Measurements from ENCODE around the gene NTNG1. TPM values are rescaled to one million over a fixed set of nuclear protein-coding genes. Genes with fewer than 3 reads are reported as not detected.

Gene NTNG1
- total and polyA plus RNA-seq, 9 donors, result 10.9 to 21.3 (median 13.8) TPM

DNA sequence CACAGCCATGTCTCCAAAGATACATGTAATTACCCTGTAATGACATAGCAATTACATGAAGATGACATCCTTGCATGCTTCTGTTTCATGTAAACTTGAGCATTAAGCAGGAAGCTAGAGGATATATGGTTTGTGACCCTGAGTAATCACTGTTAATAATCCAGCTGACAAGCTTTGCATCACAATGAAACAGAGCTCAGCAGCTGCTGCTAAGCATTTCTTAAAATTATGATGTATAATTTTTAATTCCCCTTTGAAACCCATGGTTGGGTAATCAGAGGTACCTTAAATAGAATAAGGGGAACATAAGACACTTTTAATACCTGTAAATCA is 293.5 kb downstream of the NTNG1 start:
- no peak for DNase-seq
- no peak overlapping the region for H3K4me3 ChIP-seq (ENCODE audit: low read length)
- no peaks in the 10 kb centered on the region for H3K36me3 ChIP-seq (ENCODE audit: control insufficient read depth, insufficient read depth, low read length)
- H3K27me3 ChIP-seq (ENCODE audit: control insufficient read depth, insufficient read depth, low read length), result no peaks in the 10 kb centered on the region
- H3K9me3 ChIP-seq (replicated peaks; ENCODE audit: control insufficient read depth, low read depth, low read length), result no peaks in the 10 kb centered on the region
- H3K4me1 ChIP-seq (ENCODE audit: control insufficient read depth, insufficient read depth, low read length), result no peaks in the 10 kb centered on the region
- no peak overlapping the region for H3K27ac ChIP-seq (ENCODE audit: low read length)

DNA sequence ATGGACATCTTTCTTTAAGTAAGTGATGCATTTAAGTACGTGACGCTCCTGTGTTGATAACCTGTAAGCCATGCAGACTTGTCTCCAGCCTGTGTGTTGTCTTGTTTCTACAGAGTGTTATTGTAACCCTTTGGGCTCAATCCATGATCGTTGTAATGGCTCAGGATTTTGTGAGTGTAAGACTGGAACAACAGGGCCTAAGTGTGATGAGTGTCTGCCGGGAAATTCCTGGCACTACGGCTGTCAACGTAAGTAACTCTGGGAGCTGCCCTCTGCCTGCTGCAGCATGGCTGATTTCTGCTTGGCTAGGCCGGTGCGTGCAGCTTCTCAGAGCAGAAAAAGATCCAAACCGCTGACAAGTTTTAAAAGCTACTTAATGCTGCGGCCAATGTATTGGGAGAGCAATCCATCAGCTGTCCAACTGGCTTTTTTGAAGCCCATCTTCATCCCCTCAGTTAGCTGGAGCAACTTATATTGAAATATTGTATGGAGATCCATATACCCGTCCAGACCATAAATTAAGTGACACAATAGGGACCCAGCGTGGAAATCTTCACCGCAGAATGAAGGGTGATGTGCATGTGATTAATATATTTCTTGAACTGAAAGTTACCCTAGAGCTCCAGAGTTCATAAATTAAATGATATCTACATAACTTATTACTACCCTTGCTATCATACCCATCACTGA is 295.9 kb downstream of the NTNG1 start:
- Histone ChIP-seq H3K4me3 (ENCODE audit: low read length) (no peak overlapping the region), H3K27ac (ENCODE audit: low read length) (no peak overlapping the region), H3K27me3 (ENCODE audit: control insufficient read depth, insufficient read depth, low read length) (no peaks in the 10 kb centered on the region), H3K9me3 (replicated peaks; ENCODE audit: control insufficient read depth, low read depth, low read length) (no peaks in the 10 kb centered on the region), H3K36me3 (ENCODE audit: control insufficient read depth, insufficient read depth, low read length) (no peaks in the 10 kb centered on the region), H3K4me1 (ENCODE audit: control insufficient read depth, insufficient read depth, low read length) (no peaks in the 10 kb centered on the region)
- 81% methylated on average over 8 of the region's 13 CpGs for WGBS (ENCODE audit: insufficient coverage)
- no peak for DNase-seq

DNA sequence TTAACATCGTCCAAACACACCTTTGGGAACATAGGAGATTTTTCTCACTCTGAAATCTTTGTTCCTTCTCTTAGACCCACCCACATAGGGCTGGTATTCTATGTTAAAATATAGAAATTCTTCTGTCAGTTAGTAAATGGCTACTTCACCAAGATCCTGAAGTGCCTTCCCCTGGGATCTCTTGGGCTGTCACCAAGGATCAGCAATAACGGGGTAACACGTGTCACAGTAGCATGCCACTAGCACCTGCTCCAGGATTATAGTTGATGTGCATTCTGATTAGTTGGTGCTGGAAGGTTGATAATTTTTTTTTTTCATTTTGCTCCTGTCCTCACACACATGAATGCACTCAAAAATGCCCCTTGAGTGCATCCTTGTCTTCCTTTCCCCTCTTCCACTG is 298.7 kb downstream of the NTNG1 start:
- H3K27ac ChIP-seq (ENCODE audit: low read length), result no peak overlapping the region
- no CpG with 5 or more reads among the region's 3 CpGs for WGBS (ENCODE audit: insufficient coverage)
- no peaks in the 10 kb centered on the region for H3K36me3 ChIP-seq (ENCODE audit: control insufficient read depth, insufficient read depth, low read length)
- DNase-seq, result no peak
- no peaks in the 10 kb centered on the region for H3K9me3 ChIP-seq (replicated peaks; ENCODE audit: control insufficient read depth, low read depth, low read length)
- H3K4me1 ChIP-seq (ENCODE audit: control insufficient read depth, insufficient read depth, low read length), result no peaks in the 10 kb centered on the region
- no peaks in the 10 kb centered on the region for H3K27me3 ChIP-seq (ENCODE audit: control insufficient read depth, insufficient read depth, low read length)
- H3K4me3 ChIP-seq (ENCODE audit: low read length), result no peak overlapping the region

DNA sequence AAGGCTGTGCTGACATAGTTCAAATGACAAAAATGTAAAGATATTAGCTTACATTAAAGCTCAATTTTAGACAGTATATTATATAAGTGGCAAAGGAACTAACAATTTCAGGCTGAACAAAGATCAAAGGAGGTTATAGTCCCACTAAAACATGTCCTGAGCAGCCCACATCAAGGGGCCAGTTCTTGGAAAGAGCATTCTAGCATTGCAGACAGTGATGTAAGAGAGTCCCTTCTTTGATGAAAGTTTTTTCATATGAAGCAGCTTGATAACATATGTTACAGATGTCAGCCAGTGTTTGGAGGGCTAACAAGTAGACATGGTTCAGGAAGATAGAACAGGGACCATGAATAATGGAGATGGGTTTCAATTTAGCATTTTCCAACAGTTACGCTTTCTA is 301.7 kb downstream of the NTNG1 start:
- Histone ChIP-seq H3K4me3 (ENCODE audit: low read length) (no peak overlapping the region), H3K4me1 (ENCODE audit: control insufficient read depth, insufficient read depth, low read length) (no peaks in the 10 kb centered on the region), H3K9me3 (replicated peaks; ENCODE audit: control insufficient read depth, low read depth, low read length) (no peaks in the 10 kb centered on the region), H3K36me3 (ENCODE audit: control insufficient read depth, insufficient read depth, low read length) (no peaks in the 10 kb centered on the region), H3K27me3 (ENCODE audit: control insufficient read depth, insufficient read depth, low read length) (no peaks in the 10 kb centered on the region), H3K27ac (ENCODE audit: low read length) (no peak overlapping the region)
- no peak for DNase-seq
- 80% methylated on average over 1 of the region's 1 CpG for WGBS (ENCODE audit: insufficient coverage)

DNA sequence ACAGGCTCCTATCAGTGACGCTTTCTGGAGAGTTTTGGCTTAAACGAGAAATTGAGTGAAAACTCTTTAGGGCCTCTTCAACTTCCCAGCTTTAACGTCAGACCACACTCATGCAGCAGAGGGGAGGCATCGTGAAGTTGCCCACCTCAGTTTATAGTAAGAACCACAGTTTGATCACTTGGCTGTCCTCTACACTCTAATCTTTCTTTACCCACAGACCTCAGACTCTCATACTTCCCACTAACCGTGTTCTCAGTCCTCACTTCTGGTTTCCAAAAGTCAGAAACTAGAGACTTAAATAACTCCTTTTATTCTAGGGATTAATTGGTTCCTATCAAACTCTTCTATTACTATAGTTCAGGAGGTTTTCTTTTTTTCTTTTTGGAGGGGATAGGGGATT is 302.2 kb downstream of the NTNG1 start:
- Histone ChIP-seq H3K9me3 (replicated peaks; ENCODE audit: control insufficient read depth, low read depth, low read length) (no peaks in the 10 kb centered on the region), H3K36me3 (ENCODE audit: control insufficient read depth, insufficient read depth, low read length) (no peaks in the 10 kb centered on the region), H3K27ac (ENCODE audit: low read length) (no peak overlapping the region), H3K4me1 (ENCODE audit: control insufficient read depth, insufficient read depth, low read length) (no peaks in the 10 kb centered on the region), H3K27me3 (ENCODE audit: control insufficient read depth, insufficient read depth, low read length) (no peaks in the 10 kb centered on the region), H3K4me3 (ENCODE audit: low read length) (no peak overlapping the region)
- WGBS (ENCODE audit: insufficient coverage), result 53% methylated on average over 5 of the region's 5 CpGs
- no peak for DNase-seq

DNA sequence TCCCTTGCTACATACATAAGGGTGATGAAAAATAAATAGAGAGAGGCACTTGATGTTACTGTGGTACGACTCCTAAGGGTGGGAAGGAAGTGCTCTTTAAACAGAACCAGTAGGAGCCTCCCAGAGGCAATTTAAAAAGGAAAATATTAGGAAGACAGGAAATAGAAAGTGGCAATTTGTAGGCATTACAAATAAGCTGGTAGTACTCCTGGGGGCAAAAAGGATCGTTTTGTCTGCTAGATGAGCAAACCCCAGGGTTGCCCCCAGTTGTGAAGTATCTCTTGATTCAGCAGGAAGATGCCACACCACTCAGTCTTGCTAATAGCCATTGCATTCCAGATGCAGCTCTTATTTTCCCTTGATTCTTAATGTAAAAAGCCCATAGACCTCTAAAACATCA is 303.0 kb downstream of the NTNG1 start:
- DNase-seq, result no peak
- 67% methylated on average over 1 of the region's 2 CpGs for whole genome bisulfite sequencing (ENCODE audit: insufficient coverage)
- no peaks in the 10 kb centered on the region for H3K4me1 ChIP-seq (ENCODE audit: control insufficient read depth, insufficient read depth, low read length)
- no peaks in the 10 kb centered on the region for H3K9me3 ChIP-seq (replicated peaks; ENCODE audit: control insufficient read depth, low read depth, low read length)
- H3K36me3 ChIP-seq (ENCODE audit: control insufficient read depth, insufficient read depth, low read length), result no peaks in the 10 kb centered on the region
- no peaks in the 10 kb centered on the region for H3K27me3 ChIP-seq (ENCODE audit: control insufficient read depth, insufficient read depth, low read length)
- H3K27ac ChIP-seq (ENCODE audit: low read length), result no peak overlapping the region
- H3K4me3 ChIP-seq (ENCODE audit: low read length), result no peak overlapping the region

DNA sequence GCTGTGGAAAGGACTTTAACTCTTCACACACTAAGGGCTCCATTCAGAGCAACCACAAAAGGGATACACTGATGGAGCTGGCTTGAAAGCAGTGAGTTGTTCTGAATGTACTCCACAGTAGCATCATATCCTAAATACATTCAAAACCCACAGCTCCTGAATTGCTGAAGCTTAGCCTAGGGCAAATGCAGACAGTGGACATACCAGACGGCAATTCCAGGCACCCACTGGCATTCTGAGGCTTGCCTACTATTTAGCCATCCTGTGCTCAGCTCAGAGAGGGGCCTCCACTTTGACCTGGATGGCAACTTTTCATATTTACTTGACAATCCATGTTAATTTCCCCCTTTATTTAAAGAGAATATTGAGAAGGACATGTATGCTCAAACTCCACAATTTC is 303.5 kb downstream of the NTNG1 start:
- DNase-seq, result no peak
- H3K9me3 ChIP-seq (replicated peaks; ENCODE audit: control insufficient read depth, low read depth, low read length), result no peaks in the 10 kb centered on the region
- no peak overlapping the region for H3K4me3 ChIP-seq (ENCODE audit: low read length)
- no peak overlapping the region for H3K27ac ChIP-seq (ENCODE audit: low read length)
- H3K36me3 ChIP-seq (ENCODE audit: control insufficient read depth, insufficient read depth, low read length), result no peaks in the 10 kb centered on the region
- H3K27me3 ChIP-seq (ENCODE audit: control insufficient read depth, insufficient read depth, low read length), result no peaks in the 10 kb centered on the region
- H3K4me1 ChIP-seq (ENCODE audit: control insufficient read depth, insufficient read depth, low read length), result no peaks in the 10 kb centered on the region
- WGBS (ENCODE audit: insufficient coverage), result 100% methylated on average over 1 of the region's 1 CpG

DNA sequence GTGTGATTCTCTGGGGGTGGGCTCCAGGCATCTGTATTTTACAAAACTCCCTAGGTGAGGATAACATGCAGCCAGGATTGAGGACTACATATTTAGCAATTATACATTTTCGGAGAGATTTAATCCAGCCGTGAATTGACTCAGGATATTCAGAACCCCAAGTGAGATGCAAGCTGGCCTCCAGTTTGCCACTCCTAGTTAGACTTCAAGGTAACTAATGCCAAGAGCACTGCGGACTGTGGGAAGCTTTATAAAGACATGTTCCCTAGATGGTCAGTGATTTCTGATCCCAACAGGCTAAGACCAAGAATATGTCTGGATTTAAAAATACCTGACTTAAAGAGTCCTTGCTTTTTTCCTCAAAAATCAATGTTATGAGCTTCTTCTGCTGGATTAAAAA is 308.5 kb downstream of the NTNG1 start:
- no peaks in the 10 kb centered on the region for H3K4me1 ChIP-seq (ENCODE audit: control insufficient read depth, insufficient read depth, low read length)
- H3K9me3 ChIP-seq (replicated peaks; ENCODE audit: control insufficient read depth, low read depth, low read length), result no peaks in the 10 kb centered on the region
- no peaks in the 10 kb centered on the region for H3K36me3 ChIP-seq (ENCODE audit: control insufficient read depth, insufficient read depth, low read length)
- 81% methylated on average over 3 of the region's 3 CpGs for WGBS (ENCODE audit: insufficient coverage)
- H3K4me3 ChIP-seq (ENCODE audit: low read length), result no peak overlapping the region
- no peak for DNase-seq
- no peaks in the 10 kb centered on the region for H3K27me3 ChIP-seq (ENCODE audit: control insufficient read depth, insufficient read depth, low read length)
- H3K27ac ChIP-seq (ENCODE audit: low read length), result no peak overlapping the region

DNA sequence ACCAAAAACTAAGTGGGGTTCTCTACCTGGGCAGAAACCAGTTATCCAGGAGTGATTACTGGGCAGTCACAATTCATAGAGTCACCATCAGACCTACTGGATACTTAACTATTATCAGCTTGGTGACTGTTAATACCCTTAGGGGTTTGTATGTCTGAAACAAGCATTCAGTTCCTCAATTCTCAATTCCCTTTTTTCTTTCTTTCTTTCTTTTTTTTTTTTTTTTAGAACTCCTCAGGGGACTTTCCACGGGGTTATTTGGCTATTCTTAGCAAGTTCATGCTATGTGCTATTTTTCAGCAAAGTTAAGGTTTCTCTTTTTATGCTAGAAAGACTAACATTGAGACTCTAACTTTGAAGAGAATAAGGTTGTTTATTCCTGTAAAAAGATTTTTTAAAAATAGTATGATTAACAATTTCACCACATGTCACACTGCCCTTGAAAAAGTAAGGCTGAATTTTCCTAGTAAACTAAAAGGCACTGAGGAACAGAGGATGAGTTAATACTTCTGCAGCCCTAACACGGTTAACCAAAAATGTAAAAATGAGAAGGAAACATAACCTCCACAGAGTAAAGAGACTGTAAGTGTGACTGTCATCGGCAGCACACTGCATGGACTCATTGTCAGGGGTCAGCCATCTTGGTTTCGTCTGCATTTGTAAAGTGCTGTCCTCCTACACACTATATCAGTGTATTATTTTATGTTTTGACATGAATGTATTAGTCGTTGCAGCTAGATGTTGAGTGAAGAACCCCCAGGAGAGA is 310.2 kb downstream of the NTNG1 start:
- WGBS (ENCODE audit: insufficient coverage), result no CpG with 5 or more reads among the region's 5 CpGs
- H3K36me3 ChIP-seq (ENCODE audit: control insufficient read depth, insufficient read depth, low read length), result no peaks in the 10 kb centered on the region
- H3K4me1 ChIP-seq (ENCODE audit: control insufficient read depth, insufficient read depth, low read length), result peaks cover 2% of the 10 kb centered on the region
- H3K27ac ChIP-seq (ENCODE audit: low read length), result no peak overlapping the region
- DNase-seq, result no peak
- H3K4me3 ChIP-seq (ENCODE audit: low read length), result no peak overlapping the region
- H3K9me3 ChIP-seq (replicated peaks; ENCODE audit: control insufficient read depth, low read depth, low read length), result no peaks in the 10 kb centered on the region
- H3K27me3 ChIP-seq (ENCODE audit: control insufficient read depth, insufficient read depth, low read length), result no peaks in the 10 kb centered on the region

DNA sequence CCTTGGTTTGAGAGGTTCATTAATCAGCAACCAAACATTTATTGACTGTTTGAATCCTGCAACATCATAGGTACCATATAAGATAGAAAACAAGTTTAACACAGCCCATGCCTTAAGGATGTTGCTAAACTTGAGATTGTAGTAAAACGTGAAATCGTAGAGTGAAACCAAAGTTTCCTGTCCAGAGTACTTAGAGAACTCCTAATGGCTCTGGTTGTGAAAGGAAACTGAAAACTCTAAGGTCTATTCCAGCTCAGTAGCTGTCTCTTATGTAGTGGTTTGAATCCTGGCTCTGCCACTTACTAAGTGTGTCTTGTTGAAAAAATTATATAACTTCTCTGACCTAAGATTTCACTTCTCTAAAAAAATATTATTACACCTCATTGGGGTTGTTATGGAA is 310.9 kb downstream of the NTNG1 start:
- H3K27ac ChIP-seq (ENCODE audit: low read length), result no peak overlapping the region
- no peak for DNase-seq
- H3K4me3 ChIP-seq (ENCODE audit: low read length), result no peak overlapping the region
- WGBS (ENCODE audit: insufficient coverage), result no CpG with 5 or more reads among the region's 2 CpGs
- H3K4me1 ChIP-seq (ENCODE audit: control insufficient read depth, insufficient read depth, low read length), result peaks cover 2% of the 10 kb centered on the region
- no peaks in the 10 kb centered on the region for H3K36me3 ChIP-seq (ENCODE audit: control insufficient read depth, insufficient read depth, low read length)
- no peaks in the 10 kb centered on the region for H3K27me3 ChIP-seq (ENCODE audit: control insufficient read depth, insufficient read depth, low read length)
- no peaks in the 10 kb centered on the region for H3K9me3 ChIP-seq (replicated peaks; ENCODE audit: control insufficient read depth, low read depth, low read length)
